IPS-11a (cell line): ENCODE data around the gene TECRL.

ENCODE experiments used
- H3K4me3 ChIP-seq: one replicate; pipeline ENCODE4 v1.5.1; 2013; ENCODE audit warnings: low read depth, low read length, control low read depth

The TECRL gene

DNA sequence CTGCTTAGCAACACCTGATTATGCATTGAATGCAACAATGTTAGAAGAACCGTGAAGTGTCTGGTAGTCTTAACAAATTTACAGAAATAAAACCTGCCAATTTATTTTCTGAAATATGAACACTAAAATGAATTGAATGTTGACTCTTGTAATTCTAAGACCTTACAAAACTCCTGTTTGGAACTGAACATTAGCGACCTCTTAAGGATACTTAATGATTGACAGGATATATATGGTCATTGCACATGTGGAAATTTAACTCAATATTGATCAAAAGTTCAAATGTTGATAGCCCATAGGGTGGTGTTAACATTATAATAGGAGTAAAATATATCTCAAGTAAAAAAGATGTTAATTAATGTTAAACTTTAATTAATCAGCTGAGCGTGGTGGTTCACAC, 79.1 kb downstream of the TECRL start:
- H3K4me3 ChIP-seq = no peak overlapping the region

DNA sequence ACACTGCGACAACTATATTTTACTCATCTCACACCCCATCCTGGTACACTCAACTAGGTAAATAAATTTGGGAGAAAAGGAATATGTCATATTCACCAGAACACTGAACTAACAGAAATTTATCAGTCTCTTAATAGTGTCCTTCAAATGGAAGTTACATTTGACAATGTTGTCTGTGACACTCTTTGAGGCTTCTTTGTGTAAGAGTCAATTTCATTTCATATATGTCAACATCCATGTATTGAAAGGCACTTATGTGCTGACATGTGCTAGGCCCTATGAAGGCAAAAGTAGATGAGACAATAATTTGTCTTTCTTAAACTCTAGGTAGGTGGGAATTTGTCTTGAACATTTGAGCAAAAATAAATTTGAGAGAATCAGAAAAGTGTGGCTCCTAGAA, 82.0 kb downstream of the TECRL start:
- H3K4me3 ChIP-seq = no peak overlapping the region

DNA sequence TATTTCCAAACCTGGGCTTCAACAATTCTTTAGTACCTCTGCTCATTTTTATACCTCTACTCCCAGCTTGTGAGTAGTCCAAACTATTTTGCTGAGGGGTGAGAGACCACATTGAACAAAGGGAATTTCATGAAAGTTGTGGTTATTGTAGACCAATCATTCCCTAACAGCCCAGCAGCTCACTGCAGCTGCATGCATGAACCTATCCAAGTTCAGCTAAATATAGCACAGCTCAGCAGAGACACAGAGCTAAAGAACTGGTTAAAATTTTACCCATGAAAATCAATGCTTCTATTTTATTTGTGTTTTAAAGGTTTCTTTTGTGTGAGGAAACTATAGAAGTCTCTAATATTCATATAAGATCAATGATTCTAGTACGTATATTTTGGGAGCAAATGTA, 82.7 kb downstream of the TECRL start:
- no peak overlapping the region for H3K4me3 ChIP-seq

DNA sequence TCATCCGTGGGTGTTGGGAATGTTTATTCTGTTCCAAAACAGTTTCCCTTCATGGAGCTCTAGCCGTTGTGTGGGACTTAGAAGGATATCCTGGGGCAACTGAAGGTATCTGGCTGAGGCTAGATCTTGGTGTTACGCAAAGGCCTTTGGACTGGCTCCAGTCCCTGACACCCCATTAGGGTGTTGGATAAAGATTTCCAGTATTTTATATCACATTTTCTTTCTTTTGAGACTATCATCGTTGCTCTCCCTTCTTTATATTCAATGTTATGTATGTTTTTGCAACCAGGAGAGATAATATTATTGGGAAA, 103.0 kb downstream of the TECRL start:
- no peak overlapping the region for H3K4me3 ChIP-seq

DNA sequence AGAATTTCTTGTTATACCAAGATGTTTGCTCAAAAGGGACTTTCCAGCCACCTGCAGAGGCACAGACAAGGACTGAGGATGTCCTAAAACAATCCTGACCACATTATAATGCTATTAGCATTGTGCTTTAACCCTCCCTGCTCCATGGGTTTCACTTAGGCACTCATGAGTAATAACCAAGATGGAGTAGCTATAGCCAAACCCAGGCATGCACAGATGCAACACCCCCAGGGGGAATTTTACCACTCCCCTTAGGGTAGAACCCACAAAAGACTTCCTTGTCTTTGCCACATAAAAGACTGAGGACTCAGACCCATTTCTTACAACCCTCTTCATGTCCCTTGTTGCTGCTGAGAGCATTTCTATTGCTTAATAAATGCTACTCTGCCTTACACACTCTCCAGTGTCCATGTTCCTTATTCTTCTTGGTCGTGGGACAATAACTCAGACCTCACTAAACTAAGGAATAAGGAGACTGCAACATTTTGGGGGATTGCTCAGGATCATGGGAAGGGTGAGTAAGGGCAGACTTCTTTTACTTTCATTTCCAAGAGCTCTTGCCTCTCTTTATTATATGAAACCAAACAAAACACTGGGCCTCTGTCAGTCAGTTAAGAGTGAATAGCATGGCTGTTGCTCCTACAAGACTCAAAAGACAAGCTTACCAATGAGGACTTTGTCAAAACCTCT, 103.5 kb downstream of the TECRL start:
- no peak overlapping the region for H3K4me3 ChIP-seq

DNA sequence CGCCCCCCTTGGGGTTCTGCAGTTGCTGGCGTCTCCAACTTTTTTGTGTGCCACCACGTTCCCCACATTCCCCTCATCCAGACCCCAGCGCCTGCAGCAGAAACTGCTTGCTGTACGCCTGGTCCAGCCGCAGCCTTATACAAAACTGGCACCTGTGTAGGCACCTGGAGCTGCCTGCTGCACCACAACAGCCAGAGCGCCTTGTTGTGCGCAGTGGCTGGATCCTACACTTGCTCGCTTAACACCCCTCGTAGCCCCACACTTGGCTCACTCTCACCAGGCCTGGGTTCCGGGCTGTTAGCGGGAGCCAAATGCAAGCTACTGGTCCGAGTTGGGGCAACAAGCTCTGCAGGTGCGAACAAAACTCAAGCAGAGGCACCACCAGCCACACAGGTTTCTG, 136.8 kb downstream of the TECRL start:
- H3K4me3 ChIP-seq = no peak overlapping the region

DNA sequence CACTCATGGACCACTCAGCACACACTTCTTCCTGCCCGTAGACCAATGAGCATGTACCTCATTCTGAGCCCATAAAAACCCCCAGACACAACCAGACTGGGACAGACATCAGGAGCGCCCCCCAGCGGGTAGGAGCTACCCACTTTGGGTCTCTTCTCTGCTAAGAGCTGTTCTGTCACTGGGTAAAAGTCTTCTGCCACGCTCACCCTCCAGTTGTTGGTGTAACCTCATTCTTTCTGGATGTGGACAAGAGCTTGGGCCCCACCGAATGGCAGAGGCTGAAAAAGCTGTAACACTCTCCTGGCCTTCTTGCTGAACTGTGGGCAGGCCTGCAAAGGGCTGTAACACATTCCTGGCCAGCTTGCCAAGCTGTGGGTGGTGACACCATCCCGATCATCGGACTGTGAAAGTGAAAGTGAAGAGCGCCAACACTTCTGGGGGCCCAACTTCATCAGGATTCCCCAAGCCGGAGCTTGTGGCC, 137.6 kb downstream of the TECRL start:
- no peak overlapping the region for H3K4me3 ChIP-seq

DNA sequence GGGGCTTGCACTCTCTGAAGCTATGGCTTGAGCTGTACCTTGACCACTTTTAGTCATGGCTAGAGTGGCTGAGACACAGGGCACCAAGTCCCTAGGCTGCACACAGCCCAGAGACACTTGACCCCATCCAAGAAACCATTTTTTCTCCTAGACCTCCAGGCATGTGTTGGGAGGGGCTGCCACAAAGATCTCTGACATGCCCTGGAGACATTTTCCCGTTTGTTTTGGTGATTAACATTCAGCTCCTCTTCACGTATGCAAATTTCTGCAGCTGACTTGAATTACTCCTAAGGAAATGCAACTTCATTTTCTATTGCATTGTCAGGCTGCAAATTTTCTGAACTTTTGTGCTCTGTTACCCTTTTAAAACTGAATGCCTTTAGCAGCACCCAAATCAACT, 142.6 kb downstream of the TECRL start:
- no peak overlapping the region for H3K4me3 ChIP-seq

DNA sequence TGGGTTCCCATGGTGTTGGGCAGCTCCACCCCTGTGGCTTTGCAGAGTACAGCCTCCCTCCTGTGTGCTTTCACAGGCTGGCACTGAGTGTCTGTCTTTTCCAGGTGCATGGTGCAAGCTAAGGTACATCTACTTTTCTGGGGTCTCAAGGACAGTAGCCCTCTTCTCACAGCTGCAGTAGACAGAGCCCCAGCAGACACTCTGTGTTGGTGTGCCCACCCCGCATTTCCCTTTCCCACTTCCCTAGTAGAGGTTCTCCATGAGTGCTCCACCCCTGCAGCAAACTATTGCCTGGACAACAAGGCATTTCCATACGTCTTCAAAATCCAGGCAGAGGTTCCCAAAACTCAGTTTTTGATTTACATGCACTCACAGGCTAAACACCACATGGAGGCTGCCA, 143.0 kb downstream of the TECRL start:
- no peak overlapping the region for H3K4me3 ChIP-seq

DNA sequence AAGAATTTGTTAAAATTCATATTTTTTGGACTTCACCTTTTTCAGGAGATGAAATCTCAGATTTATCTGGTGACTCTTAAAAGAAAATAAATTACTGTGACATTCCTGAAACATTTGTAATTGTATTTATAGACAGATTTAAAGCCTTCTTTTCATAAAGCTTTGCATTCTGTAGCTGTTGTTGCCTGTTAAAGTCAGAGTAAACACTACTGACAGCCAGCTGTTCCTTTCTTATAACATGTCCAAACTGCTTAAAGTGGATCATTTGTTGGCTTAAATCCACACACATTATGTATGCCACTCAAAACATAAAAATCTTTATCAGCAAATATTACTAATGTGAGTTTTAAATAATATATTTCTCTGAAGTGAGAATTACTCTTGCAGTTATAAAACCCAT, 157.5 kb downstream of the TECRL start:
- H3K4me3 ChIP-seq = no peak overlapping the region

DNA sequence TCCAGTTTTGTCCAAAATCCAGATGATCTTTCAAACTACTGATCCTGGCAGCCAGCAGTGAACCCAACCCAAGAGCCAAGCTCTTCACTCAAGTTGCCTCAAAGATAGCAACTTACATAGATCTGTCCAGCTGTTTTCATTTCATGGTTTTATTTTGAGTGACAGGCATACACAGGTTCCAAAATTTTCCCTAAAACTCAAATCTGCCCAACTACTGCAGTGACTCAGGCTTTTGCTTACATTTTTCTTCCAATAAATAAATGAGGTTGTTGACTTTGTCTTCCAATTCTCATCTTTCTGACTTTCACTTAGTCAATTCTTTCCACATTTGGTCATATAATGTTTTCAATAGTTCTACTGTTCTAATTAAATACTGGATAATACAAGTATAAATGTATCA, 158.8 kb downstream of the TECRL start:
- H3K4me3 ChIP-seq = no peak overlapping the region

DNA sequence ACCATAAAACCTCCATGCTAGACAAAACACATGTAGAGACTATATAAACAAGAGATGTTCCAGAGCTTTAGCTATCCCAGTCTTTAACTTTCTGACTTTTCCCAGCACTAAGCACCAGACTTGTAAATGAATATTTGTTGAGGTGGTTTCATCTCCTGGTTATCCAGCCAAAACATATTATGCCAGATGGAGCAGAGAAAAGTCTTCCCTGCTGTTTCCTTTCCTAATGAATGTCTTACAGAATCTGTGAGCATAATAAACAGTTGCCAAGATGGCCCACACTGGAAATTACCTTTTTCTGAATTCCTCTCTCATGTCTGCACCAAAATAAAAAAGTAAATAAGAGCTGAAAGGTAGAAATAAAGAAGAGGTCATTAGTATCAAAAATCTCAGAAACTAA, 159.2 kb downstream of the TECRL start:
- no peak overlapping the region for H3K4me3 ChIP-seq

DNA sequence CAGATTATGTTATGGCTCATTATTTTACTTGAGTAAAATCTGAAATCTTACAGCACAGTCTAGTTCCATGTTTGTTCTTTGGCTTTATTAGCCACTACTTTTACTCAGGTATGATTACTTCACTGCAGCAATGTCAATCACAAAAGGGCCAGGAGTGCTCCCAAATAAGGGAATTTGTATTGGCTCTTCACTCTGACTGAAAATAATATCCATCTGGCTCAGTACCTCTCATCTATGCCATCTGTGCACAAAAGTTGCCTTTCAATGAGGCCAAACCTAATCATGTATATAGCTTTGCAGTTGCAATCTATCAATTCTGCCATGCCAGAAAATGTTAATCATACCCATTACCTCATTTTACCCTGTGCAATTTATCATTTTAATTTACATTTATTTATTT, 161.1 kb downstream of the TECRL start:
- H3K4me3 ChIP-seq = no peak overlapping the region

DNA sequence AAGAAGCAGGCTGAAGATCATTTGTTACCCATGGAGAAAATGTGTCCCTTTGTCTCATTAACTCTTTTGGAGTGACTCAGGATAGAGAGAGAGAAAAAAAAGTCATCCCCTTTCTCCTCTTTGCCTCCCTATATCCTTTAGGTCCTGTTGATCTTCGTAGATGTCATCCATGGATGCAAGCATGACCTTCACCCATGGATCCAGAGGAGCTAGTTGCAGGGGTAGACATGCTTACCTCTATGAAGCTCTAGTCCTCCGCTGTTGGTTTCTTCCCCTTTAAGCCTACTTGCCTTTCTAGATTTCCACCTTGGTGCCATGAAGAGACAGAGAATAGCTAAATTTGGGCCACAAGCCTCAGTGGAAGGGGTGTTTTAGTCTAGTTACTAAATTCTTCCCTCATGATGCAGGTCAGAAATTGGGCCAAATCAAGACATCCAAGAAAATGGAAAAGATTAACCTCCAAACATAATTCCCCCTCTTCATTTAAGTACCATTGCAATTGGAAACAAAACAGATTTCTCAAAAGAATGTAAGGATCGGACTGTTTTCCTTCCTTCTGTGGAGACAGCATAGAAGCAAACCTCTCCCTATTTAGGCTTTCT, 178.4 kb downstream of the TECRL start:
- H3K4me3 ChIP-seq = no peak overlapping the region
